Right ventricle myocardium superior (tissue), 1 donor: Measurements from ENCODE around the gene DEPDC5. TPM values are rescaled to one million over a fixed set of nuclear protein-coding genes. Genes with fewer than 3 reads are reported as not detected.
"Not testable (repeated sequence)": the region's sequence is repeated elsewhere in the genome, so short reads cannot be mapped to it uniquely, and the experiment has no call there.

Experiments used
- ATAC-seq: fragments of 200-7000 bp; cut with Tn5 transposase; one replicate; pipeline ENCODE4 v1.9.1; 2020; ENCODE audit warnings: mild to moderate bottlenecking; ENCODE audit not compliant: poor library complexity
- DNase-seq: peaks from one replicate; pipeline ENCODE4 v3.0.0-alpha.2; 2020
- intact Hi-C: fragments of 100-400 bp; cut with DNase I; formaldehyde crosslinking; loops from one replicate; pipeline ENCODE4 v1.11.2; 2022
- total RNA-seq: library from RNA; stranded (reverse); fragmentation: NEBNext Ultra II Directional; extraction: Animal tissue kit (Norgen Biotek cat#: 25700); gene quantifications from one replicate; pipeline ENCODE4 v1.2.1, GENCODE V29; 2021
- donor health status: DM: no; HTN: yes; CAD: no; lungs with severe emphysema.

Gene DEPDC5
- total RNA-seq, 1 donor from 2014 or later, result 10.8 TPM

- ATAC-seq (no peak), DNase-seq (no peak)
- intact Hi-C loops, result no loop called here
These were observed 11.1 kb upstream of the DEPDC5 start for GRCh38 chr22:31742682-31743081.

- intact Hi-C loops, result no loop called here
- no peak for DNase-seq
- no peak for ATAC-seq
These were observed 9.9 kb upstream of the DEPDC5 start for GRCh38 chr22:31743871-31744270.

- intact Hi-C loops, result no loop called here
- ATAC-seq, result no peak
- no peak for DNase-seq
These were observed 6.4 kb upstream of the DEPDC5 start for GRCh38 chr22:31747441-31747840.

- ATAC-seq (no peak), DNase-seq (no peak)
- intact Hi-C loops, result no loop called here
These were observed 5.3 kb upstream of the DEPDC5 start for GRCh38 chr22:31748490-31748889.

- ATAC-seq (peak; percentile 90), DNase-seq (peak; percentile 99)
- intact Hi-C loops, result loop anchor here (10.0 kb wide), 2 partner anchors 85 to 195 kb away; partner anchors contain the start of genes PISD and YWHAH
These were observed 4.0 kb upstream of the DEPDC5 start, which contains the start of gene PRR14L for GRCh38 chr22:31749636-31750364. PRR14L (minus strand) TSS chr22:31750132; CDS start chr22:31738860, 11,272 bp downstream.

GRCh38 chr22:31750365-31751284 is 3.2 kb upstream of the DEPDC5 start:
- DNase-seq (no peak), ATAC-seq (no peak)
- intact Hi-C loops, result loop anchor here (10.0 kb wide), 2 partner anchors 86 to 194 kb away; partner anchors contain the start of genes PISD and YWHAH

GRCh38 chr22:31752096-31752847 is 1.5 kb upstream of the DEPDC5 start:
- ATAC-seq (no peak), DNase-seq (no peak)
- intact Hi-C loops, result loop anchor here (10.0 kb wide), 2 partner anchors 87 to 193 kb away; partner anchors contain the start of genes PISD and YWHAH

- DNase-seq, result peak; percentile 64
- peak; percentile 16 for ATAC-seq
- intact Hi-C loops, result loop anchor here (10.0 kb wide), 2 partner anchors 88 to 192 kb away; partner anchors contain the start of genes PISD and YWHAH
These were observed 700 bp upstream of the DEPDC5 start for GRCh38 chr22:31753005-31753633.

GRCh38 chr22:31754813-31755212 is 994 bp downstream of the DEPDC5 start:
- intact Hi-C loops, result loop anchor here (10.0 kb wide), 2 partner anchors 90 to 190 kb away; partner anchors contain the start of genes PISD and YWHAH
- DNase-seq (no peak), ATAC-seq (no peak)

GRCh38 chr22:31757265-31757664 is 3.4 kb downstream of the DEPDC5 start:
- DNase-seq (no peak), ATAC-seq (no peak)
- intact Hi-C loops, result loop anchor here (10.0 kb wide), 2 partner anchors 92 to 188 kb away; partner anchors contain the start of genes PISD and YWHAH

GRCh38 chr22:31758860-31759259 is 5.0 kb downstream of the DEPDC5 start:
- ATAC-seq, DNase-seq: not testable (repeated sequence)
- intact Hi-C loops, result loop anchor here (10.0 kb wide), 2 partner anchors 94 to 186 kb away; partner anchors contain the start of genes PISD and YWHAH

- intact Hi-C loops, result no loop called here
- DNase-seq (no peak), ATAC-seq (no peak)
These were observed 11.0 kb downstream of the DEPDC5 start for GRCh38 chr22:31764785-31765184.

- ATAC-seq (no peak), DNase-seq (no peak)
- intact Hi-C loops, result no loop called here
These were observed 14.7 kb downstream of the DEPDC5 start for GRCh38 chr22:31768422-31769059.

GRCh38 chr22:31773416-31773815 is 19.6 kb downstream of the DEPDC5 start:
- DNase-seq, result no peak
- intact Hi-C loops, result no loop called here
- ATAC-seq, result no peak

GRCh38 chr22:31776231-31776630 is 22.4 kb downstream of the DEPDC5 start:
- ATAC-seq, result no peak
- DNase-seq, result no peak
- intact Hi-C loops, result no loop called here

GRCh38 chr22:31789803-31790202 is 36.0 kb downstream of the DEPDC5 start:
- intact Hi-C loops, result no loop called here
- DNase-seq (no peak), ATAC-seq (peak; percentile 87)

GRCh38 chr22:31790240-31790639 is 36.4 kb downstream of the DEPDC5 start:
- intact Hi-C loops, result no loop called here
- DNase-seq (no peak), ATAC-seq (peak; percentile 46)
